Measurements from ENCODE around the gene PLAC9.
"Not testable (repeated sequence)": the region's sequence is repeated elsewhere in the genome, so short reads cannot be mapped to it uniquely, and the experiment has no call there.

PLAC9 gene, protein sequence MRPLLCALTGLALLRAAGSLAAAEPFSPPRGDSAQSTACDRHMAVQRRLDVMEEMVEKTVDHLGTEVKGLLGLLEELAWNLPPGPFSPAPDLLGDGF

DNA sequence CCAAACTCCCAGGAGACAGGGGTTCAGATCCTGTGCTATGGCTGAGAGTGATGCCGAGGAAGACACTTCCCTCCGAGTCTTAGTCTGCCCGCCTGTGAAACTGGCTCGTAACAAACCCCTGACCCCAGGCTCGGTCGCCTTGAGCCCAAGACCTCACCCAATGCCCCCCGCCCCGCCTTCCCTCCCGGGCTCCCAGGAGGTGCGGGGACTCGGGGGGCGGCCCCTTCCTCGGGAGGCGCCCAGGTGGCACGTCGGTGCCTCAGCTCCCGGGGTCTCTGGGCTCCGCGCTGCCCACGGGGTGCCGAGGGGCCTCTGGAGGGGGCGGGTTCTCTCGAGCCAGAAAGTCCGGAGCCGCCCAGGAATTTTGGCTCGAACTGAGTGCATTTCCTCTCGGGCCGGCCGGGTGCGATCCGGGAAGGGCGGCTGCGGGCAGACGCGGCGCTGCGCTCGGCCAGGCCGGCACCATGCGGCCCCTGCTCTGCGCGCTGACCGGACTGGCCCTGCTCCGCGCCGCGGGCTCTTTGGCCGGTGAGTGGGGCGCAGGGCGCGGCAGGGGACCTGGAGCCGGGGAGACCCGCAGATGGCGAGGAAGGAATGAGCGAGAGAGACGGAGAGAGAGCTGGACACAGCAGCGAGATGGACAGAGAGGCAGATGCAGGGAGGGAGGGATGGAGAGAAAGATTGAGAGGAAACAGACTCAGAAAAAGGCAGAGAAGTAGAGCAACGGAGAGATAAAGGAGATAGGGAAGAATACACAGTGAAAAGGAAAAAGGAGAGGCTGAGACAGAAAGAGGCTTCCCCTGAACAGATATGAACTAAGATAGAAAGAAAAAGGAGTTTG, at the start of gene PLAC9:
TSS of gene PLAC9 (plus strand) at position 432 of the 841 bp plus-strand sequence. CDS start at position 465, 33 bp downstream.
- no peak for DNase-seq (ENCODE audit: low read depth)

GRCh38 chr10:80090121-80090520, 42.4 kb upstream of the PLAC9 start:
- no peak for DNase-seq (ENCODE audit: low read depth)

- DNase-seq (ENCODE audit: low read depth), result no peak
These were observed 38.3 kb upstream of the PLAC9 start for GRCh38 chr10:80094231-80094630.

GRCh38 chr10:80098272-80098671, 34.3 kb upstream of the PLAC9 start:
- DNase-seq (ENCODE audit: low read depth), result not testable (repeated sequence)

- not testable (repeated sequence) for DNase-seq (ENCODE audit: low read depth)
These were observed 33.2 kb upstream of the PLAC9 start for GRCh38 chr10:80099295-80099694.

GRCh38 chr10:80100116-80100515, 32.4 kb upstream of the PLAC9 start:
- DNase-seq (ENCODE audit: low read depth), result no peak

- no peak for DNase-seq (ENCODE audit: low read depth)
These were observed 31.5 kb upstream of the PLAC9 start for GRCh38 chr10:80100861-80101695.

GRCh38 chr10:80104066-80104926, 28.2 kb upstream of the PLAC9 start:
- DNase-seq (ENCODE audit: low read depth), result peak; percentile 2

- no peak for DNase-seq (ENCODE audit: low read depth)
These were observed 23.8 kb upstream of the PLAC9 start for GRCh38 chr10:80108576-80109239.

GRCh38 chr10:80110986-80111385, 21.5 kb upstream of the PLAC9 start:
- no peak for DNase-seq (ENCODE audit: low read depth)

DNA sequence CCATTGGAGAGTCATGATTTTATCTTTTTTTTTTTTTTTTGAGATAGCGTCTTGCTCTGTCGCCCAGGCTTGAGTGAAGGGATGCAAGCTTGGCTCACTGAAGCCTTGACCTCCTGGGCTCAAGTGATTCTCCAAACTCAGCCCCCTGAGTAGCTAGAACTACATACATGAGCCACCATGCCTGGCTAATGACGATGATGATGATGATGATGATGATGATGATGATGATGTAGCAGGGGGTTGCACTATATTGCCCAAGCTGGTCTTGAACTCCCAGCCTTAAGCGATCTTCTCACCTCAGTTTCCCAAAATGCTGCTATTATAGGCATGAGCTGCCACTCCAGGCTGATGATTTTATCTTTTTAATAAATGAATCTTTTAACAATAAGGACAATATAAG, 13.9 kb upstream of the PLAC9 start:
- no peak for DNase-seq (ENCODE audit: low read depth)

DNA sequence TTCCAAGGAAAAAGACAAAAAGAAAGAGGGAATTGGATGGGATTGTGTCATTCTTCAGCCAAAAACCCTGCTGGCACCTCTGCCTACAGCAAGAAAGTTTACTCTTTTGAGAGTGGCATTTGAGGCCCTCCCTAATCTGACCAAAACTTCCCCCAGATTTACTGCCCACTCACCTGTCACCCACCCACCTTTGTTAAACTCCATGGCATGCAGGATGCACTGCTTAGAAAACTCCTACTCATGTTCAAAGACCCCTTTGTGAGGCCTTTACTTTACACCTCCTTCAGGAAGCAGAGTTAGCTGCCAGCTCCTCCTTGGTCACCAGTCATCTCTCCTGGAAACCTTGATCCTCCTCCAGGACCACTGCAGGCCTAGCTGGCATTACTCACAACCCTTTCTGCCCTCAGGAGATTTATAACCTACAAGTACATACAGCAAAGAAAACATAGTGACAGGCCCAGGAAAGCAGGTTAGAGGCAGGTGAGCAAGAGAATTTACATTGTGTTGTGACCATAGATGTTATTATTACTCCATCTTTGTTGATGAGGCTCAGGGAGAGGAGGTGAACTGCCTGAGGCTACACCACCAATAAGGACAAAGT, 10.3 kb upstream of the PLAC9 start:
- no peak for DNase-seq (ENCODE audit: low read depth)

GRCh38 chr10:80122746-80123145, 9.8 kb upstream of the PLAC9 start:
- no peak for DNase-seq (ENCODE audit: low read depth)

DNA sequence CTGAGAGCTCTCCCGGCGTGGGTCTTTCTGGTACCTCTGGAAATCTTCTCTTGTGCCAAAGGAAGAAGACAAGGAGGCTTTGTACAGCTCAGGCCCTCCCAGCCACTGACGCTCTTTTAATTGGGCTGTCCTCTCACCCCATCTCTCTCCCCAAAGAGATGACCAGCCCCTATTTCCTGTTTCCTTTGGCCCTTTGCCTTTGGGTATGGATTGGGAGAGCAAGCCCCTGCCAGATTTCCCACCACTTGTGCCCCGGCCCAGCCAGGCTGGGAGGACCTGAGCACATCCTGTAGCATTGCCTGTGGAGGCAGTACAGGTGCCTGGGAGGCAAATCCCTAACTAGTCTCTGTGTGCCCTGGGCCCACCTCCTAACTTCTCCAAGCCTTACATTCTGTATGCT, 5.7 kb upstream of the PLAC9 start:
- no peak for DNase-seq (ENCODE audit: low read depth)

DNA sequence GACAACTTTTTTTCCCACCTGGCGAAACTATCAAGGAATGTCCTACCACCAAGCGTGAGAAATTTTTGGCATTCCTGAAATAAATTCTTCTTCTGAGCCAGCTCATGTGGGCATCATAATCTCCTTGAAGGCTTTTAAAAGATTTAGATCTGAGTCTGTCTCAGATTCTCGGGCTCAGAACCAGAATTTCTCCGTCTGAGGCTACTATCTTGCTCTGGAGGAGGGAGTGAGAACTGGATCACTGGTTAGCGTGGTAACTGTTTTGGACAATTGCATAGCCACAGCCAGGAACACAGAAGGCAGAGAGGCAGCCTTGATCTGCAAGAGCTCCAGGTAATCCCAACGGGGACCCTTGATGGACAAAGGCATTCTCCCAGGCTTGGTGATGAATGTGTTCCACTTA, 1.0 kb upstream of the PLAC9 start:
- no peak for DNase-seq (ENCODE audit: low read depth)

GRCh38 chr10:80133206-80133605, 676 bp downstream of the PLAC9 start:
- DNase-seq (ENCODE audit: low read depth), result no peak

DNA sequence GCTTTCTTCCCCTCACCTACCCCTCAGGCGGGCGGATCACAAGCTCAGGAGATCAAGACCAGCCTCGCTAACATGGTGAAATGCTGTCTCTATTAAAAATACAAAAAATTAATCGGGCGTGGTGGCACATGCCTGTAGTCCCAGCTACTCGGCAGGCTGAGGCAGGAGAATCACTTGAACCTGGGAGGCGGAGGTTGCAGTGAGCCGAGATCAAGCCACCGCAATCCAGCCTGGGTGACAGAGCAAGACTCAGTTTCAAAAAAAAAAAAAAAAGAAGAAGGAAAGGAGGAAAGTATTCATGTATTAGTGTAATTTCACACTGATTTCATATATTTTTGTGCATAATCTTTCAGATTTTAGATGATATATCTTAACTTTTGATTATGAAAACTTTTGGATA, 1.2 kb downstream of the PLAC9 start:
- not testable (repeated sequence) for DNase-seq (ENCODE audit: low read depth)

- DNase-seq (ENCODE audit: low read depth), result no peak
These were observed 3.6 kb downstream of the PLAC9 start for GRCh38 chr10:80136134-80136571.

DNA sequence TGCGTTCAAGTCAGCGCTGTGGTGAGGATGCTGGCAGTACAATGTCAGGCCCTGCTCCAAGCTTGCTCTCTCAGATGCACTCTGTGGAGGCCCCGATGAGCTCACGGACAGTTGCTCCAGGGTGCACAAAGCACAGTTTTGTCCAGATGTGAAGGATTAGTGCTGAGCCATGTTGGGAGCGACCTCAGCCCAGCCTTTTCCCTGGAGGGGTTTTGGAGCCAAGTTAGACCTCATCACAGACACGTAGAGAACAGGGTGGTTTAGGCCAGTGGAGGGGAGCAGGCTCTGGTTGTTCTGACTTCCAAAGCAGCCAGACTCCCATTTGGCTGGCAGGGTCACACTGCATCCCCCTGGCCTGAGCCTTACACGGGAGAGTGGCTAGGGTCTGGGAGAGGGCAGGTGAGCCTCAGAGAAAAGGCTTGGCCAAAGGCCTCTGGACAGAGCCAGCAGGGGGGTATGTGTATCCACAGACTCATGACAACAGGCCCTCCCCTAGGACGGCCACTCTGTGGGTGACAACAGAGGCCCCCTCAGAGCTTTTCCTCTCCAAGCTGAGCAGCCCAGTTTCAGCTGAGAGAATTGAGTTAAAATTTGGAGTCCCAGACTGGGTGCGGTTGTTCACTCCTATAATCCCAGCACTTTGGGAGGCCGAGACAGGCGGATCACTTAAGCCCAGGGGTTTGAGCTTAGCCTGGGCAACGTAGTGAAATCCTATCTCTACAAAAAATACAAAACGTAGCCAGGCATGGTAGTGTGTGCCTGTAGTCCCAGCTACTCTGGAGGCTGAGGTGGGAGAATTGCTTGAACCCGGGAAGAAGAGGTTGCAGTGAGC, 4.7 kb downstream of the PLAC9 start:
- DNase-seq (ENCODE audit: low read depth), result no peak

DNA sequence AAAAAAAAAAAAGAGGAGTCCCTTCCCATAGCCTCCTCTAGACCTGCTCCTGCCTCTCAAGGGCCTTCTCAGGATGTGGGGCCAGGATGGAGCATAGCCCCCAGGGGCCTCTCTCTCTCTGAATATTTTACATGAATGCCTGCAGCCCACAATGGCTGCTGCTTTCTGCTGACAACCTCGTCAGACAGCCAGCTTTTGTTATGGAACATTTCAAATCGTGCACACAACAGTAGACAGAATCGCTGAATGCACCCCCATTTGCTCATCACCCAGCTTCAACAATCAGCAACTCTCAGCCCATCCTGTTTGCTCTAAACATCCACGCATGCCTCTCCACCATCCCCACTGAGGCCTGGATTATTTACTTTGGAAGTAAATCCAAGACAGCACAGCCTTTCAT, 5.4 kb downstream of the PLAC9 start:
- DNase-seq (ENCODE audit: low read depth), result no peak
